Effector memory CD8-positive, alpha-beta T cell (primary cell): ENCODE measurements around the gene BTG4.
A peak's percentile ranks its signal among the peaks of the same experiment; 100 is the strongest.

Source experiments
- ATAC-seq: fragments of 150-1000 bp; cut with Tn5 transposase; replicated peaks from 2 replicates; pipeline ENCODE4 v1.10.0; 2021; ENCODE audit warnings: mild to moderate bottlenecking, moderate library complexity
- DNase-seq, 3 experiments: peaks; one replicate each; pipeline ENCODE4 v3.0.0; 2021
- H3K27ac Mint-ChIP-seq, 2 donors: one replicate each; pipeline ENCODE4 v1.8.0; 2022; ENCODE audit warnings: mild to moderate bottlenecking in 2 of 2, mixed read lengths in 2 of 2, moderate library complexity in 2 of 2
- H3K27me3 Mint-ChIP-seq, 2 donors: one replicate each; pipeline ENCODE4 v1.8.0; 2022; ENCODE audit warnings: mixed read lengths in 2 of 2
- H3K36me3 Mint-ChIP-seq: one replicate; pipeline ENCODE4 v1.8.0; 2022; ENCODE audit warnings: mild to moderate bottlenecking, moderate library complexity, mixed read lengths; ENCODE audit not compliant: insufficient read depth
- H3K4me1 Mint-ChIP-seq, 2 donors: one replicate each; pipeline ENCODE4 v1.8.0; 2022; ENCODE audit warnings: low read depth in 2 of 2, mixed read lengths in 2 of 2
- H3K4me3 Mint-ChIP-seq, 2 donors: one replicate each; pipeline ENCODE4 v1.8.0; 2022; ENCODE audit warnings: mild to moderate bottlenecking in 2 of 2, mixed read lengths in 2 of 2, moderate library complexity in 2 of 2
- H3K9me3 Mint-ChIP-seq, 2 donors: one replicate each; pipeline ENCODE4 v1.8.0; 2022; ENCODE audit warnings: mixed read lengths in 2 of 2

BTG4 gene

DNA sequence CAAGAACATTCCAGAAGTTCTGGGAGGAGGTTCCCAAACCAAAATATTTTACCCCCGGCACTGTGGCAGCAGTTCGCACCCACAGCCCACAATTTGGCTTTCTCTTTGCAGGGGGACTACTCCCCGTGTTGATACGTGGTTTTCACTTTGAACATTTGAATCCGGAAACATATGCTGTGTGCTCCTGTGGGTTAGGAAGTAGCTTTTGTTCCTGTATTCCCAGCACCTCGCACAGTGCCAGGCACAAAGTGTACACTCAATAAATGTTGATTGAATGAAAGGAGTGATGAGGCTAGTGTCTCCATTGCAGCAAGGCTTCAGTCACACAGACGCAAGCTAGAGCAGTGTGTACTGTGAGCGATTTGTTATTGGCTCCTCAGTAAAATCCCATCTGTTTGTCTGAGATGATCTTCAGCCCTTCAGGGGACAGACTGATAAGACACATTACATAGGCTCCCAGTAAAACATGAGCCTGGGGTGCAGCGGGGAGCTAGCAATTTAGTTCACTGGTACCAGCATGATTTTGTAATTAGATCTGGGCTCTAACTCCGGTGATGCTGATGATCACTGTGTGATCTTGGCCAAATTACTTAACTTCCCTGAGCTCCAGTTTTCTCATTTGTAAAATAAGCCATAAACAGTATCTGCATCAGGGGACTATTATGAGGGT, 30.6 kb upstream of the BTG4 start:
- peaks cover 56 to 89% of the 10 kb centered on the region in 2 donors for H3K27me3 Mint-ChIP-seq
- peaks cover 18% of the 10 kb centered on the region in 2 donors for H3K4me1 Mint-ChIP-seq
- H3K27ac Mint-ChIP-seq: no peak overlapping the region
- no peaks in the 10 kb centered on the region for H3K36me3 Mint-ChIP-seq
- DNase-seq: no peak
- peak overlapping the region; percentile 72 to 81 for H3K4me3 Mint-ChIP-seq
- ATAC-seq: peak; percentile 45
- no peaks in the 10 kb centered on the region for H3K9me3 Mint-ChIP-seq

DNA sequence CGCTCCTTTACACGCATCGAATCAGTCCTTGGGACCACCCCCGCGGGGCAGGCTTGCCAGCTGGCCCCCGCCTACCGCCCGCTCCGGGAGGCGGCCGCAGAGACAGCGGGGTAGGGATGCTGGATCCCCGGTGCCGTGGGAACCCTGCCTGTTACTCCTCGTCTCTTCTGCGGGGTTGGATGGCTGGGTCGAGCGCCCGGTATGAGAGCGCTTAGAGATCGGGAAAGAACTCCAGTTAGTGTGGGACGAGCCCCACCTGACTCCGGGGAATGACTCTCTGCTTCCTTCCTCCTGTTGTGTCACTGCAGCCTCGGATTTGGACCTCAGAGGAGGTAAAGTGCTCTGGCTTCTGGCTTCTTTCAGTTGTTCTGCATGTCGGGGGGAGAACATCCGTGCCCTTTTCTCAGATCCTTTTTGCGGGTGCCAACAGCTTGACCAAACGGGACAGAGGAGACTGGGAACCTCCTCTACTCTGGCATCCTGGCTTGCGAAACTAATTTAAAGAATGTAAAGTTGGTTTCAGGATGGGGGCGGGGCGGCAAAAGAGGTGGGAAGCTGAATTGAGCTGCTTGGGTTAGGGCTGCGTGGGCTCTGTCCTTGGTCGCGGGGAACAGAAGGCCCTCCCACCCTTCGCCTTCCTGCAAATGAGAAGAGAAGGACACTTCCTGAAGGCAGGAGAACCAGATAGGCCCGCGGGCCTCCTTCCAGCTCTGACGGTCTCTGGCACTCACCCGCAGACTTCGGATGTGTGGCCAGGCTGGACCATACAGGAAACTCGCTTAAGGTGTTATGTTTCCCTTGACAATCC, 29.3 kb upstream of the BTG4 start:
- Mint-ChIP-seq H3K9me3 (no peaks in the 10 kb centered on the region), H3K4me3 (peak overlapping the region; percentile 72 to 81), H3K36me3 (no peaks in the 10 kb centered on the region), H3K4me1 (peaks cover 18% of the 10 kb centered on the region in 2 donors), H3K27ac (no peak overlapping the region), H3K27me3 (peaks cover 69 to 94% of the 10 kb centered on the region in 2 donors)
- ATAC-seq (no peak), DNase-seq (no peak)

GRCh38 chr11:111540937-111541253, 28.7 kb upstream of the BTG4 start:
- Mint-ChIP-seq H3K36me3 (no peaks in the 10 kb centered on the region), H3K4me3 (peak overlapping the region; percentile 72 to 81), H3K27ac (no peak overlapping the region), H3K27me3 (peaks cover 75 to 94% of the 10 kb centered on the region in 2 donors), H3K9me3 (no peaks in the 10 kb centered on the region), H3K4me1 (peaks cover 18% of the 10 kb centered on the region in 2 donors)
- ATAC-seq: no peak
- no peak for DNase-seq

GRCh38 chr11:111540114-111540936, 28.1 kb upstream of the BTG4 start, which contains the start of gene LAYN:
LAYN (plus strand) TSS chr11:111540720; CDS start chr11:111540844, 124 bp downstream.
- no peaks in the 10 kb centered on the region for H3K36me3 Mint-ChIP-seq
- H3K27ac Mint-ChIP-seq: peak within 1 kb of the TSS in 1 of 2 donors; percentile 76
- DNase-seq (peak in 2 of 3 experiments; percentile 30 to 38), ATAC-seq (peak; percentile 65)
- H3K4me1 Mint-ChIP-seq: peaks cover 18% of the 10 kb centered on the region in 2 donors
- H3K27me3 Mint-ChIP-seq: peaks cover 80 to 94% of the 10 kb centered on the region in 2 donors
- H3K4me3 Mint-ChIP-seq: peak within 1 kb of the TSS; percentile 72 to 81
- no peaks in the 10 kb centered on the region for H3K9me3 Mint-ChIP-seq

GRCh38 chr11:111539426-111540113, 27.4 kb upstream of the BTG4 start:
- DNase-seq (no peak), ATAC-seq (peak; percentile 63)
- Mint-ChIP-seq H3K4me3 (peak overlapping the region in 1 of 2 donors; percentile 44), H3K27ac (peak overlapping the region in 1 of 2 donors; percentile 76), H3K27me3 (peaks cover 86 to 94% of the 10 kb centered on the region in 2 donors), H3K9me3 (no peaks in the 10 kb centered on the region), H3K36me3 (no peaks in the 10 kb centered on the region), H3K4me1 (peaks cover 18% of the 10 kb centered on the region in 2 donors)

GRCh38 chr11:111538407-111539114, 26.4 kb upstream of the BTG4 start:
- Mint-ChIP-seq H3K4me1 (peaks cover 18% of the 10 kb centered on the region in 2 donors), H3K27me3 (peaks cover 85 to 94% of the 10 kb centered on the region in 2 donors), H3K27ac (no peak overlapping the region), H3K36me3 (no peaks in the 10 kb centered on the region), H3K9me3 (no peaks in the 10 kb centered on the region), H3K4me3 (no peak overlapping the region)
- peak; percentile 15 for ATAC-seq
- no peak for DNase-seq

- DNase-seq (no peak), ATAC-seq (no peak)
- H3K9me3 Mint-ChIP-seq: no peaks in the 10 kb centered on the region
- no peak overlapping the region for H3K4me3 Mint-ChIP-seq
- no peaks in the 10 kb centered on the region for H3K36me3 Mint-ChIP-seq
- H3K4me1 Mint-ChIP-seq: peaks cover 12 to 13% of the 10 kb centered on the region in 2 donors
- H3K27me3 Mint-ChIP-seq: peaks cover 77 to 83% of the 10 kb centered on the region in 2 donors
- H3K27ac Mint-ChIP-seq: no peak overlapping the region
Measured at GRCh38 chr11:111537336-111537860, 25.2 kb upstream of the BTG4 start.

- Mint-ChIP-seq H3K36me3 (no peaks in the 10 kb centered on the region), H3K27ac (no peak overlapping the region), H3K9me3 (no peaks in the 10 kb centered on the region), H3K4me3 (no peak overlapping the region), H3K4me1 (peaks cover 0 to 5% of the 10 kb centered on the region in 2 donors), H3K27me3 (peaks cover 67 to 70% of the 10 kb centered on the region in 2 donors)
- DNase-seq: no peak
- no peak for ATAC-seq
Measured at GRCh38 chr11:111535281-111535680, 23.1 kb upstream of the BTG4 start.

- Mint-ChIP-seq H3K27me3 (peaks cover 38 to 46% of the 10 kb centered on the region in 2 donors), H3K4me3 (no peak overlapping the region), H3K9me3 (no peaks in the 10 kb centered on the region), H3K36me3 (no peaks in the 10 kb centered on the region), H3K27ac (peak overlapping the region; percentile 13 to 45), H3K4me1 (peaks cover 0 to 4% of the 10 kb centered on the region in 2 donors)
- ATAC-seq (no peak), DNase-seq (no peak)
Measured at GRCh38 chr11:111532365-111532709, 20.2 kb upstream of the BTG4 start.

DNA sequence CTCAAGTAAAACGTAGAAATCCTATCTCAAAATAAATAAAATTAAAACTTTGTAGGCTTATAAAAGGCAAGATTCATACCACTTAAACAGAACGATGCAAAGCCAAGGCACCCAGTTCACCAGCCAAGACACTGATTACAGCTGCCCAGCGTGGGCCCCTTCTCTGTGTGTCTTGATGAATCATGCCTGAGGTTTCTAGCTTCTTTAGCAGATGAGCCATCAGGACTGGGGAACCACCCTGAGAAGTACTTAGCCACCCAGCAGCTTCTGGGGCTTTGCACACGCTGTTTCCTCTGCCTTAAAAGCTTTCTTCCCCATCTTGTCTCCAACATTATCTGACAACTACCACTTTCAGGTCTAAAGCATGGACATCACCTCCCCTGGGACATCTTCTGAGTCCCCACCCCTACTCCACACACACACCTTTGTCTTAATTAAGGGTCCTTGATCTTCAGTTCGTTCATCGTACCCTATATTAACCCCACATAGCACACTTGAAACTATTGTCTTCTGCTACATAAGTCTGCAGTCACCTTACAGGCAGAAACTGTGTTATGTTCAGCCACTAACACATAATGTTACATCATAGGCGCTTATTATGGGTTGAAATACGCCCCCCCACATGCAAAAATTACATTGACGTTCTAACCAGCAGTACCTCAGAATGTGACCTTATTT, 19.6 kb upstream of the BTG4 start:
- Mint-ChIP-seq H3K27ac (peak overlapping the region; percentile 13 to 45), H3K9me3 (no peaks in the 10 kb centered on the region), H3K4me3 (no peak overlapping the region), H3K4me1 (peaks cover 0 to 4% of the 10 kb centered on the region in 2 donors), H3K27me3 (peaks cover 32 to 41% of the 10 kb centered on the region in 2 donors), H3K36me3 (no peaks in the 10 kb centered on the region)
- ATAC-seq (peak; percentile 96), DNase-seq (no peak)

DNA sequence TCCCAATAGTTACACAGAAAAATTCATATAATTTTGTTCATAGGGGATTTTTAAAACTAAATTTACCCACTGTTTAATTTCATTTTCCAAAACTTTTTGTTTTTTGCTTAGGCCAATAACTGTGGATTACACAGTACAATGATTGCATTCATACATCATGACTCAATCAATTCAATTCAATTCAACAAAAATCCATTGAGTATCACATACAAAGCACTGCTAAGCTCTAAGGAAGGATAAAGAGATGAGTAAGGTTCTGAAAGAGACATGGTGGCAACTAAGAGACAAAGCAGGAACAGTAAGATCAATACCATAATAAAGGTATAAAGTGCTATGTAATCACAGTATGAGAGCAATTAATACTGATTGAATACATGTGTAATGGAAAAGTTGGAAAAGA, 18.9 kb upstream of the BTG4 start:
- Mint-ChIP-seq H3K36me3 (no peaks in the 10 kb centered on the region), H3K27me3 (peaks cover 26 to 34% of the 10 kb centered on the region in 2 donors), H3K4me3 (no peak overlapping the region), H3K9me3 (no peaks in the 10 kb centered on the region), H3K27ac (no peak overlapping the region), H3K4me1 (peaks cover 0 to 4% of the 10 kb centered on the region in 2 donors)
- DNase-seq: no peak
- ATAC-seq: no peak

DNA sequence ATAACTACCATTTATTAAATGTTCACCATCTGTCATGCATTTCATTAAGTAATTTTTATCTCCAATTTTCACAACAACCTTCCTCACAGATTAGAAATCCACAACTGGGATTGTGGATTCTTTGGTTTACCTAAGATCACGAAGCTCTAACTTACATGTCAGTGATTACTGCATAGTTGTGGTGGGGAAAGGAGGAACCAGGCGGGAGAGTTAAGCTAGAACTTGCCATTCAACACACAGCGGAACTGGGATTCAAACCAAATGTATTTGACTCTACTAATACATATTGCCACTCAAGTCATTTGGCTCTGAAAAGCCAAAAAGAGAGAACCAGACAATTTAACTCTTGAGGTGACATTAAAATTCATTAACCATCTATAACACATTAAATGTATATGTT, 17.9 kb upstream of the BTG4 start:
- Mint-ChIP-seq H3K9me3 (no peaks in the 10 kb centered on the region), H3K4me3 (no peak overlapping the region), H3K27ac (no peak overlapping the region), H3K36me3 (no peaks in the 10 kb centered on the region), H3K27me3 (peaks cover 15 to 24% of the 10 kb centered on the region in 2 donors), H3K4me1 (peaks cover 0 to 4% of the 10 kb centered on the region in 2 donors)
- no peak for DNase-seq
- ATAC-seq: no peak
